ENCODE measurements around the gene MAGI2. TPM values are rescaled to one million over a fixed set of nuclear protein-coding genes. Genes with fewer than 3 reads are reported as not detected.

The MAGI2 gene
- total and polyA plus RNA-seq, 2 of the 13 experiments (the other 11 are each of a cell fraction or from before 2014, with no cell fraction given): 1.5 to 3.8 TPM

- in situ Hi-C loops (cut with HindIII; ENCODE audit: extremely low pct_ligation_motif_present, low pct_unique_long_range_greater_than_20kb) (no loop called here), intact Hi-C loops (cut with micrococcal nuclease; ENCODE audit: unreplicated experiment) (no loop called here)
- Histone ChIP-seq H3K79me2 (ENCODE audit: insufficient read depth, low read length) (no peaks in the 10 kb centered on the region), H3K9me3 (ENCODE audit: low read length) (no peaks in the 10 kb centered on the region), H3K4me2 (ENCODE audit: low read depth, low read length) (no peak overlapping the region), H4K20me1 (ENCODE audit: insufficient read depth, low read length) (no peaks in the 10 kb centered on the region), H3K4me1 (ENCODE audit: insufficient read depth, low read length) (no peaks in the 10 kb centered on the region), H3K4me3 (replicated peaks in 1 of 3; ENCODE audit: insufficient read depth in 1 of 3, low read depth in 2 of 3, low read length in 3 of 3) (no peak overlapping the region), H3K36me3 (replicated peaks in 1 of 2; ENCODE audit: control insufficient read depth in 1 of 2, insufficient read depth in 2 of 2, low read length in 2 of 2) (no peaks in the 10 kb centered on the region), H3K9ac (ENCODE audit: insufficient read depth, low read depth, low read length) (no peak overlapping the region), H3K27me3 (ENCODE audit: control insufficient read depth in 1 of 2, insufficient read depth in 2 of 2, low read length in 2 of 2) (no peaks in the 10 kb centered on the region), H2AFZ (ENCODE audit: low read length) (no peak overlapping the region), H3K27ac (ENCODE audit: extremely low read length, insufficient read depth, low read length) (no peak overlapping the region)
- ChIA-PET POLR2A (no interaction called here), CTCF (ENCODE audit: low intra/inter-chr PET ratio, low total read pairs) (no interaction called here)
- no peak for ATAC-seq
- peak; percentile 61; the same call in 1 of the 2 replicates for TF ChIP-seq RAD51 (IDR thresholded peaks at IDR 0.05; ENCODE audit: borderline replicate concordance)
- no peak for TF ChIP-seq CREB1 (IDR thresholded peaks at IDR 0.05)
- TF ChIP-seq CREB1 (CRISPR knock-in tag; IDR thresholded peaks at IDR 0.05): no peak
- BruUV-seq (replicated peaks): no TSS peak
- no peak for DNase-seq (ENCODE audit: low spot score)
- no peak for FAIRE-seq
- WGBS (ENCODE audit: low lambda C conversion rate): 18% methylated on average over 2 of the region's 2 CpGs
These were observed 844.2 kb downstream of the MAGI2 start for GRCh38 chr7:78609281-78609680.

DNA sequence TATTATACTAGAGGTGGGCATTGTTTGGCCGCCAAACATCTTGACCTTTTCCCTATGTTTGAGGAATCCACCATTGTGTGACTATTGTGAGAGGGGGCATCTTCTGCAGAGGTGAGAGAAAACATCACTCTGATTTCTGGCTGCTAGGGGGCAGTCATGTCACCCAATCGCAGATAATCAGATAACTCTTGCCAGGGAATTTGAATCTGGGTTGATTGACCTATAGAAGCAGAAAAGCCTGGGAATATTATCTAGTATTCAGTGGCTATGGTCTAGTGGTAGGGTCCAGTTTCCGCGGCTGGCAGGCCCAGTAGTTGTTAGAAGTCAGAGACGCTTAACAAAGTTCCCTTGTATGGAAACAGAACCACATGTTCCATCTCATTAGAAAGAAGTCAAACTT, 846.4 kb downstream of the MAGI2 start:
- no peak for ATAC-seq
- POLR2A ChIA-PET: no interaction called here

More for the DNA sequence above, 846.4 kb downstream of the MAGI2 start:
- DNase-seq (ENCODE audit: low spot score) (no peak), FAIRE-seq (no peak)
- TF ChIP-seq ZNF547 (CRISPR knock-in tag; IDR thresholded peaks at IDR 0.05): no peak
- TF ChIP-seq POLR2A (IDR thresholded peaks at IDR 0.05; ENCODE audit: insufficient read depth in 1 of 2, low read depth in 2 of 2, low read length in 2 of 2): no peak
- no peak for TF ChIP-seq GPN1 (CRISPR knock-in tag; IDR thresholded peaks at IDR 0.05; ENCODE audit: borderline replicate concordance)
- TF ChIP-seq NFE2 (CRISPR knock-in tag; IDR thresholded peaks at IDR 0.05): no peak
- no peak for TF ChIP-seq SMC3 (IDR thresholded peaks at IDR 0.05; ENCODE audit: low read length)
- no peak for TF ChIP-seq ARID2 (CRISPR knock-in tag; IDR thresholded peaks at IDR 0.05; ENCODE audit: borderline replicate concordance)
- TF ChIP-seq TOPORS (CRISPR knock-in tag; IDR thresholded peaks at IDR 0.05): no peak
- H3K9me3 ChIP-seq (ENCODE audit: low read length): no peaks in the 10 kb centered on the region
- no peak overlapping the region for H3K9ac ChIP-seq (ENCODE audit: insufficient read depth, low read depth, low read length)
- 51% methylated on average over 5 of the region's 5 CpGs for WGBS (ENCODE audit: low lambda C conversion rate)
- CTCF ChIA-PET (ENCODE audit: low intra/inter-chr PET ratio, low total read pairs): no interaction called here
- H3K4me2 ChIP-seq (ENCODE audit: low read depth, low read length): no peak overlapping the region
- intact Hi-C loops (cut with micrococcal nuclease; ENCODE audit: unreplicated experiment): no loop called here
- no peak overlapping the region for H3K27ac ChIP-seq (ENCODE audit: extremely low read length, insufficient read depth, low read length)
- in situ Hi-C loops (cut with HindIII; ENCODE audit: extremely low pct_ligation_motif_present, low pct_unique_long_range_greater_than_20kb): no loop called here
- no peaks in the 10 kb centered on the region for H4K20me1 ChIP-seq (ENCODE audit: insufficient read depth, low read length)
- H3K36me3 ChIP-seq (replicated peaks in 1 of 2; ENCODE audit: control insufficient read depth in 1 of 2, insufficient read depth in 2 of 2, low read length in 2 of 2): no peaks in the 10 kb centered on the region
- H3K79me2 ChIP-seq (ENCODE audit: insufficient read depth, low read length): no peaks in the 10 kb centered on the region
- no TSS peak for BruUV-seq (replicated peaks)
- H3K4me3 ChIP-seq (replicated peaks in 1 of 3; ENCODE audit: insufficient read depth in 1 of 3, low read depth in 2 of 3, low read length in 3 of 3): no peak overlapping the region
- no peaks in the 10 kb centered on the region for H3K27me3 ChIP-seq (ENCODE audit: control insufficient read depth in 1 of 2, insufficient read depth in 2 of 2, low read length in 2 of 2)
- H2AFZ ChIP-seq (ENCODE audit: low read length): no peak overlapping the region
- no peaks in the 10 kb centered on the region for H3K4me1 ChIP-seq (ENCODE audit: insufficient read depth, low read length)
